ENCODE data around the gene SLBP.
A peak's percentile ranks its signal among the peaks of the same experiment; 100 is the strongest.

SLBP gene

DNA sequence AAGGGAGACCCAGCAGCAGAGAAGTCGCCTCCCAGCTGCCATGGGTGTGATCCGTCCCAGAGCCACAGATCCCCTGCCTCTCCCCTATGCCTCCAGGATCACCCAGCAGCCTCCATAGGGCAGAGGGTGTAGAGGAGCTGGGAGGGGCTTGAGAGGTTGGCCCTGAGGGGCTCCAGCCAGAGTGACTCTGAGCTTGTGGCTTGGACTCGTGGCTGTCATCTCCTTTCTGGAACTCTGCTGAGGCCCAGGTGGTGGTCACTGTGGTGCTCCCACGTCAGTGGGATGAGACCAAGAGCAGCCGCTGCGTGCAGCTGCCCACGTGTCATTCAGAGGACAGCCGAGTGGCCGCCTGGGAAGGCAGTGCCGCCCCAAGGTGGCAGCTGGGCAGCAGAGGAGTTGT is 13.4 kb upstream of the SLBP start:
- DNase-seq, result no peak

DNA sequence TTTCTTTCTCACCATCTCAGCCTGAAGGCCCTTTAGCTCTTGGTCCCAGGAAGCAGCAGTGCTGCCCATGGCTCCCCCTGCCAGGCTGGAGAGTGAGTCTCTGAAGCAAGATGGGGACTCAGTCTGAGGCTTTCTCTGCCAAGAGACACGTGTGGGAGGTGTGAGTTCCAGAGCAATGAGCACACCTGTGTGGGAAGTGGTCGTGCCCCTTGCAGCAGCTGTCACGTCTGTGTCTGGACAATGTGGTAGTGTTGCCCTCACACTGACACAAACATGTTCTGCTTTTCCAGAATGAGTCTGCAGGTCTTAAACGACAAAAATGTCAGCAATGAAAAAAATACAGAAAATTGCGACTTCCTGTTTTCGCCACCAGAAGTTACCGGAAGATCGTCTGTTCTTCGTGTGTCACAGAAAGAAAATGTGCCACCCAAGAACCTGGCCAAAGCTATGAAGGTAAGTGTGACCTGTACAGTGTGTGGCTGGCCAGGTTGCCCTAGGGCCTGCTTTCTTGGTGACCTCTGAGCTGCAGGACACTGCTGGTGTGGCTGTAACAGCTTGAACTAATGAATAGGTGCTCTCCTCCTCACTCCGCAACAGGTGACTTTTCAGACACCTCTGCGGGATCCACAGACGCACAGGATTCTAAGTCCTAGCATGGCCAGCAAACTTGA is 11.1 kb upstream of the SLBP start:
- no peak for DNase-seq

DNA sequence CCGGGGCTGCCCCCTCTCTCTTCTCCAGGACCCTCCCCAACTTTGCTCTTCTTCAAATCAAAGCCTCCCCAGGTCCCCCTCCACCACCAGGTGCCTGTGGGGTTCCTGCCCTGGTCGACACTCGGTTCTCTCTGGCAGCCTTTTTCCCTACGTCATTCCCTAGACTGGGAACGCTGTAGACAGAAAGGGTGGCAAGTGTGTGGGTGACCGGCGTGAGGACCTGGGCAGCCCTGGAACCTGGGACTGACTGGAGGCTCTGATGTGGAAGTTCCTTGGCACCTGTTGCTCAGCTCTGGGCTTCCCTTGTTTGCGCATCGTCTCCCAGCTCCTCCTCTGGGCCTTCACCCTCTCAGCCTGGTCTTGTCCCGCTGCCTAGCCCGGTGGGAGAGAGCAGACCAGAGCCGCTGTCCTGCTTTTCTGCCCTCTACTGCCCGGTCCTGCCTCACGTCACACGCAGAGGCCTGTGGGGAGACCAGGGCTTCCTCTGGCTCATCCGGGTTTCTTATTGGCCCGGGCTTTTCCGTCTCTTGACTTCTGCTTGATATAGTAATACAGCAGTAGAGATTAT is 10.5 kb upstream of the SLBP start:
- no peak for DNase-seq

DNA sequence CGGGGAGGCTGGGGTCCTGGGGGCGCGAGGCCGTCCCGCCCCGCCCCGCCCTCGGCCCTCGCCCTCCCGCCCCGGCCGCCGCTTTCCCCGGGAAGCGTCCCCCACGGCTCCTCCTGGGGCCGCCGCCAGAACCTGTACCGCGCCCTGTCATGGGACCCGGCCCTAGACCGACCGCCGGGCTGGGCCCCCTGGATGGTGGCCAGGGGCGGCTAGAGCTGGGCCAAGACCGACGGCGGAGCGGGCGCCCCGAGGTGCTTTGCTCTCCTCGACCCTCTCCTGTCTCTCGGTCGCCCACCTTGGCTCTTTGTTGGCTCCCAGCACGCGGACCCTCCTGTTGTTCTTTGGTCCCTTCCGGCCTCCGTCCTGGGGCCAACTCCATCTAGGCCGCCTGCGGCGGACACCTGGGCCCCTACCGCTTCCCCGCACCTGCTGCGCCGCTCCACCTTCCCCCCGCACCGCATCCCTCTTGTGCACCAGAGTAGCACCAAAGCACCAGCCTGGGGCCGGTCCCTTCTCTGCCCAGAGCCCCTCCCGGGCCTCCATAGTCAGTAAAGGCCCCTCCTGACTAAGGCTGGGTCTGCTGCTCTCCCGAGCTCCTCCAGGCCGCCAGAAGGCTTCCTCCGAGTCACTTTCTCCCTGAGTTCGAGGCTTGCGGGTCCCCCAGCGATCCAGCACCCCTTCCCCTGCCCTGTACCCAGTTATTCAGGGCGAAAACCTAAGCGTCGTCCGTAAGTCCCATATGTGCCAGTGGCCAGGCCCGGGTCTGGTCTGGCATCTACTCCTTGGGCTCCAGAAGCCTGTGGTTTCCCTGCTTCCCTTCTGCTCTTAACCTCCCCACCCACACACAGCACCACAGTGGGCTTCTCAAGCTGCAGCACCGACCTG is 9.8 kb upstream of the SLBP start:
- no peak for DNase-seq

DNA sequence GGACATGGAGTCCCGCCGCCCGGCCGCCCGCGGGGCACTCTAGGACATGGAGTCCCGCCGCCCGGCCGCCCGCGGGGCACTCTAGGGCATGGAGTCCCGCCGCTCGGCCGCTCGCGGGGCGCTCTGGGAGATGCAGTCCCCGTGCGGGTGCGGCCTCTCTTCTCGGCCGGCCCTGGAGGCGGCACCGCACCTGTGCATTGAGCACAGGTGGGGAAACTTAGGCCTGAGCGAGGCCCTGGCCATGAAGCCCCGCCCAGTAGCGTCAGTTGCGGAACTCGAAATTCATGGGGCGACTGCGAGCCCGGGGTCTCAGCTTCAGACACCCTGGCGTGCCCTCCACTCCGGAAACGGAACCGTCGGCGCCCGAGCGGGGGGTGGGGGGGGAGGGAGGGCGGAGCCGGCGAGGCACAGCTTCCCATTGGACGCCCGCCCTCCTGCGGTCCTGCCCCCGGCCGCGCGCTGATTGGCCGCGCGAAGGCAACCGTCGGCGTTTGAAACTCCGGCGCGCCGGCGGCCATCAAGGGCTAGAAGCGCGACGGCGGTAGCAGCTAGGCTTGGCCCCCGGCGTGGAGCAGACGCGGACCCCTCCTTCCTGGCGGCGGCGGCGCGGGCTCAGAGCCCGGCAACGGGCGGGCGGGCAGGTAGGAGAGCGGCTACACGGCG is 9.0 kb upstream of the SLBP start, which contains the start of the genes TACC3 and TMEM129:
Gene TACC3 (plus strand): TSS at position 519 of the 663 bp plus-strand sequence. CDS start 1,901 bp downstream, outside the sequence.
Gene TMEM129 (minus strand): TSS at position 321 of the 663 bp plus-strand sequence. CDS start 486 bp downstream, outside the sequence.
- peak; percentile 82 for DNase-seq

DNA sequence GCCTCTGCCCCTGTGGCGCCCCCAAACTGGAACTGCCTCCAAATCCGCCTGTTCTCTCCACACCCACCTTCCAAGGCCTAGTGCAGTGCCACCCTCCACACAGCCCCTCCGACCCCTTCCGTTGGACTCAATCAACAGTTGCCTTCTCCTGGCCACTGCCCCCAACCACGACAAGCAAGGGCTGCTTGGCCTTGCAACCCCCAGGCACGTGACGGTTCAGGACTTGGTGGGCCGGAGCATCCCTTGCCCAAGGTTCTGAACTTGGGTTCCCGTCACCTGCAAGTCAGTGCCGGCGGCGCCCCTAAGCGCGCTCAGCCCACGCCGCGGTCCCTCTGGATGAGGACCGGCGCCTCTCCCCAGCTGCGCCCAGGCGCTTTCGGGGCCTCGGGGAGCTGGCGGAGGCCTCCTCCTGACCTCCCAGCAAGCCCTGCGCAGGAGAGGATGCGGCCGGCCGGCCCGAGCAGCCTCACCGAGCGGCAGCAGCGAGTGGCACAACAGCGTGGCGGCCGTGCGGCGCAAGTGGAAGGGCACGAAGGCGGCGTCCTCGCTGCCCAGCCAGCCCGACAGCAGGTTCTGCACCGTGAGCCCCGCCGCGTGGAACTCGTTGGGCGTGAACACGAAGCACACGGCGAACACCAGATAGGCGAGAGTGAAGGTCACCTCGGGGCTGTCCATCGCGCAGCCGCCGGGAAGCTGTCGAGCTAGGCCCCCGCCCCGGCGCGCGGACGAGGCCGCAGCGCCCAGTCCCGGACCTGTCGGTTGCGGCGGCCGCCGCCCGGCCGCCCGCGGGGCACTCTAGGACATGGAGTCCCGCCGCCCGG is 8.3 kb upstream of the SLBP start:
- DNase-seq, result no peak

DNA sequence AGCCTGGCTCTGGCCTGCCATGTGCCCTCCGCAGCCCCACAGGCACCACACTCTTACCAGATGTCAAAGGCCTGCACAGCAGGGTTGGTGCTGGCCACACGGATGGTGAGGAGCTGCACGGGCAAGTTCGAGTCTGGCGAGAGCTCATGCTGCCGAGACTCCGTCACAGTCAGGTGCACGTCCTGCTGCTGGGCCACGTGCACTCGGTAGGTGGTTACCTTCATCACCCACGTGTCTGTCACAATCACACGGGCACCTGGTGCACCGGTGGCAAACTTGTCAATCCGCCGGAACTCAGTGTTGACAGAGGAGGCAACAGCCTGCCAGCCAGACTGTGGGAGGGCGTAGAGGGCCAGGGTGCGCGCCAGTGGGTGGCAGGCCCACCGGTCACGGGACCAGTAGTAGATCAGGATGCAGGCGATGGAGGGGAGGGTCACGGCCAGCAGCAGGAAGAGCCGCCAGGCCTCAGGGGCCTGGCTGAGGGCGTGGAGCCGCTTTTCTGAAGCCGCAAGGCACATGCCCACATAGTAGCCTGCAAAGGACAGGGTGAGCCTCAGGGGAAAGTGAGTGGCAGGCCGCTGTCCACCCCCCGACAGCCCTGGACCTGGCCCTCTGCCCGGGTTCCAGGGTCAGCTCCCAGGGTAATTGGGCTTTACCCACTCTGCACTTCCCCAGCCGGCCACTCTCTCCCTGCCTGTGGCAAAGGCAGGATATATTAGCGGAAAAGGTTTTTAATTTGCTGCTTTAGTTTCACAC is 6.2 kb upstream of the SLBP start:
- no peak for DNase-seq

DNA sequence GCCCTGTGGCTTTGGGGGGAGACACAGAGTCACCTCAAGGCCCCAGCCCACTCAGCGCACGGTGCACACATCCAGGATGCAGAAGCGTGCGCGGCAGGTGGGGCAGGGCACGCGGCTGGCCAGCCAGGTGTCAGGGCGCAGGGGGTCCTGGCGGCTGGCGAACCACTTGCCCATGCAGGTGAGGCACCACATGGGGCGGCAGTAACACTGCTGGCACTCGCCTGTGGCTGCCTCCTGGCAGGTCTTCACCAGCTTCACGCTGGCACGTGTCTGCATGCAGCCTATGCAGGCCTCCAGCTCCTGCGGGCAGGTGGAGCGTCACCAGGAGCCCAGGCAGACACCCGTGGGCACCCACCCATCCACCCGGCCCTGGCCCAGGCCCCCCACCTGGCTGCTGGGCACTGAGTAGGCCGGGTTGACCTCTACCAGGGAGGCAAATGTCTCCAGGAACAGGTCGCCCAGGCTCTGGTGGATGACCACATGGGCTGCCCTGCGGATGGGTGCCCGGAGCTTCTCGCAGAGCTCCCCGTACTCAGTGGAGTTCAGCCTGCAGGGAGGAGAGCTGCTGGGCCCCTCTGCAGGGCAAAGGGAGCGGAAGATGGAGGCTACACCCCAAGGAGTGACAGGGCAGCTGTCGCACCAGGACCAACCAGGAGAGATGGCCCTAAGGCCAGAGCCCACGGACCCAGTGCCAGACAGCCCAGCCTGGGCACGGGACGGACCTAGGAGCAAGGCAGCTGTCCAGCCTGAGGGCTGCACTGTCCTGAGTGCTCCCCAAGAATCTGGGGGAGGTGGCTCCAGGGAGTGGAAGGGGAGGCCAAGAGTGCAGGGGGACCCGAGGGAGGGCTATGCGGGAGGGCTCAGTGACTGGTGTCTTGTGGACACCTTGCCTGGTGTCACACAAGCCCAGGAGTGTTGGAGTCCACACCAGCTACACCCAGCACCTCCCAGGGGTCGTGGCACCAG is 5.3 kb upstream of the SLBP start:
- peak; percentile 52 for DNase-seq

DNA sequence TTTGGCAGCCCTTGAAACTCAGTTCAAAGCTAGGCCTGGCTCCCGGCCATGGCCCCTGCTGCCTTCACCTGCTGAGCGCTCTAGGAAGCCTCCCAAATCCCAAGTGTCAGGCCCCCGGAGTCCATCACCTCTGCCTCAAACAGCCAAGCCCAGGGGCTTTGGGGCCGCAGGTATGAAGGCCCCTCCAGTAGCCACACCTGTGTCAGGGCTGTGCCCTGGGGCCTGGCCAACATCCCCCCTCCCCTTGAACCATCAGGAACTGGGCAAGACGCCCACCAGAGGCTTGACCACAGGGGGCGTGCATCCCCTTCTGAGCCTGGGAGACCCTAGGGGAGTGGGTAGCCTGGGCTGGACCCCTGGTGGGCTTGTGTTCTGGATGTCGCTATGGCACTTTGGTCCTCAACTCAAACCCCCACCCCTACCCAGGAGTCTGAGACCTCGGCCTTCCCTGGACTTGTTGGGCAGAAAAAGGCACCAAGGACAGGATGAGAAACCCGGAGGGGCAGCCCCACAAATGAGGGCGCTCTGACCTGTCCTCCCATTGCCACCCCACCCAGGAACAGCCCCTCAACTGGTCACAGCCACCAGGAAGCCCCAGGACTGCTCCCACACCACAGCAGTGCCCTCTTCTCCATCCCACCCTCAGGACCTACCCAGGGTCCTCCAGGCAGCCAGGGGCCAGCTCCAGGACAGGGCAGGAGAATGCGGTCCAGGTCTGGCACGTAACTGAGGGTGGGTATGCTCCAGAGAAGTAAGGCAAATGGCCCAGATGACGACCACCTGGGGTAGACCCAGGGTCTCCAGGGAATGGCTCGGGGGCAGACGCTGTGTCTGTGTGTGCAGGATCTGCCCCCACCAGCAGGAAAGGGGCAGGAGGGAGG is 4.2 kb upstream of the SLBP start:
- no peak for DNase-seq

DNA sequence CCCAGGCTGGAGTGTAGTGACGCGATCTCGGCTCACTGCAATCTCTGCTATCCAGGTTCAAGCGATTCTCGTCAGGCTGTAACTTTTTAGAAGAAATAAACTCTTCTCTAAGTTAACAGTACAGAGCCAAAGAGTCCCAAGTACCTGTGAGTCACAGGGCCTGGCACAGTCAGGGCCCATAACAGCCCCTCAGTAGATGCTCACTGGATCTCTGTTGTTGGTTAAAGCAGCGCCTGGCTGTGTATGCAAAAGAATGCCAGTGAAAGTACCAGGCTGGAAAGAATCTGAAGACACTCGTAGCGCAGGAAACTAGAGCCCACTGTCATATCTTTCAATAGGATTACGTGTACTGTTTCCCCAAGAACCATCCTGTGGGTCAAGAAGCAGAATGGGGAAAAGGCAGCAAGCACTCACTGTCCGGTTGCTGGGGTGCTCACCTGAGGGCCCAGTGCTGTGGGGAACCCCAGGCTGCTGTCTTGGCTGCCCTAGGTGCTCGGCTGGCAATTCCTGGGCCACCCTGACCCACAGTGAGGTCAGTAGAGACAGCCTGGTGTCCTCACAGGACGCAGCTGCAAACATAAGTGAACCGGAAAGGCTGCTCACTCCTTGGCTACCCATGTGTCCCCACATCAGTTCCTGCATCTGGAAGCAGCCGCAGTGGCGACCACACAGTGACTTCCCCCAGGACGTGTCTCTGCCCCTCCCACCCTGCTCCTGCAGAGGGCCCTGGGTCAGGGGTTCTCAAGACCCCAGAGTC is 3.1 kb upstream of the SLBP start:
- no peak for DNase-seq

DNA sequence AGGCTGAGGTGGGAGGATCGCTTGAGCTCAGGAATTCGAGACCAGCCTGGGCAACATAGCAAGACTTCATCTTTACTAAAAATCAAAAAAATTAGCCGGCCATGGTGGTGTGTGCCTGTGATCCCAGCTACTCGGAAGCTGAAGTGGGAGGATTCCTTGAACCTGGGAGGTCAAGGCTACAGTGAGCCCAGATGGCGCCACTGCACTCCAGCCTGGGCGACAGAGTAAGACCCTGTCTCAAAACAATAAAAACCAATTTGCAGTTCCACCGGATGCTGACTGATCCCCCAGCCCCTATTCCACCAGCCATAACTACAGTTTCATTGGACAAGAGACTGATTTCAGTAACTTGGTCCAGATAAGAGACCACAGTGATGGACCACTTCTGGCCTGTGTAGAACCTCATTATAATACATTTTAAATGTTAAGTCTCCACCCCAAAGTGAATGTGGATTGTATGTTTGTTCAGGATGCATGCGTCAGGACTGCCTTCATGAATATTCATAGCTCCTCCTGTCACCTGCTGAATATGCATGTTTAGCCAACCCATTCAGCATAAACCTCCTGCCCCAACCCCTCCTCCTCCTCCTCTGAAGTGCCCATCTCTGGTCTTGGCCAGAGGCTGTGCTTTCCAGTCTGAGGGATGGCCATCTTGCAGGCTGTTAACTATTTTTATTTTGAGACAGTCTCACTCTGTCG is 2.3 kb upstream of the SLBP start:
- no peak for DNase-seq

DNA sequence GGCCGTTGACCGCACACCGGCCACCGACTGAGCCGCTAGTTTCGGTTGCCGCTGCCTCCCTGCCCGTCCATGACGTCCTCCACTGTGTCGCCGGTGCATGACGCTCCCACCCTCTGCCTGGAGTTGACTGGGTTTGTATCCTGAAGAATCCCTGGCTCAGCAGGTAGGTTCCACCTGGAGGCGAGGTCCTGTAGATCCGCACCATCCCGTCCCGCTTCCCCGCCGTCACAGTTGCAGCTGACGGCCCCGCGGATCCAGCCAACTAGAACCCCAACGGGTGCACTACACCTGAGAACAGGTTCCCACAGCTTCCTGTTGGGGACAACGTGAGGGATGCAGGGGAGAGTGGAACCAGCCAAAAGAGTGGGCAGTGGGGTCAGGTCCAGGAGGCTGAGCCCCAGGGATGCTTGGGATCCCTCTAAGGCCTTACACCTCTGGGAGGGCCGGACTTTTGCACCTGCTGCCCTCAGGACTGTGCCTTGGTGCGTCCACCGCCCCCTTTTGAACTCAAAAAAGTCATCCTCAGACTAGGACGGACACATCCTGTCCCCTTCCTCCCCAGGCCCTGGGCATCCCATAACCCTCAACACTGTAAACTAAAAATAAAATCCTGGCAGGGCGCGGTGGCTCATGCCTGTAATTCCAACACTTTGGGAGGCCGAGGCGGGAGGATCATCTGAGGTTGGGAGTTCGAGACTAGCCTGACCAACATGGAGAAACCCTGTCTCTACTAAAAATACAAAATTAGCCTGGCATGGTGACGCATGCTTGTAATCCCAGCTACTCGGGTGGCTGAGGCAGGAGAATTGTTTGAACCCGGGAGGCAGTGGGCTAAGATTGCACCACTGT is 1.1 kb upstream of the SLBP start:
- DNase-seq, result no peak

DNA sequence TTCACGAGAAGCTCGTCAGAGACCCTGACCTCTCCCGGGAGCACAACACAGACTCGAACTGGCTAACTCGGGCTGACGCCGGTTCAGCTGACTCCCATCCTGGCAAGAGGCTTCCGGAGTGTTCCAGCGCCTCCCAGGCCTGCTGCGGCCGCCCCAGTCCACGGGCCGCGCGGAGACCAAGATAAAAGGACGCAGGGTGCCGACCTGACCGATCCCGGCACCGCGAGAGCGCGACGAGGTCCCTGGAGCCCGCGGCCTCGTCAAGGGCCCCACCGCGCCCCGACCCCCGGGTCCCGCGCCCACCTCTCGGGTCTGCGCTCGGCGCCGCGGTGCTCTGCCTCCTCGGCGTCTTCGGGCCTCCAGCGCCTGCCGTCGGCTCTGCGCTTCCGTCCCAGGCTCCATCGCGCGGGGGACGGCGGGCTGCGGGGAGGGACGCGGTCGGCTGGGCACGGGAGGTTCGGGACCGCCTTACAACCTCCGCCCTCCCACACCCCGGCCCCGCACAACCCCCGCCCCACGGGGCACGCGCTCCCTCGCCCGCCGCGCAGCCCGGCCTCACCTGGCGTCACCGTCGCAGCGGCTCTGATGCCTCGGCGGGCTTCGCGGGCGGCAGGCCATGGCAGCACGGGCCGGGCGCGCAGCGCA is 426 bp downstream of the SLBP start:
- no peak for DNase-seq

DNA sequence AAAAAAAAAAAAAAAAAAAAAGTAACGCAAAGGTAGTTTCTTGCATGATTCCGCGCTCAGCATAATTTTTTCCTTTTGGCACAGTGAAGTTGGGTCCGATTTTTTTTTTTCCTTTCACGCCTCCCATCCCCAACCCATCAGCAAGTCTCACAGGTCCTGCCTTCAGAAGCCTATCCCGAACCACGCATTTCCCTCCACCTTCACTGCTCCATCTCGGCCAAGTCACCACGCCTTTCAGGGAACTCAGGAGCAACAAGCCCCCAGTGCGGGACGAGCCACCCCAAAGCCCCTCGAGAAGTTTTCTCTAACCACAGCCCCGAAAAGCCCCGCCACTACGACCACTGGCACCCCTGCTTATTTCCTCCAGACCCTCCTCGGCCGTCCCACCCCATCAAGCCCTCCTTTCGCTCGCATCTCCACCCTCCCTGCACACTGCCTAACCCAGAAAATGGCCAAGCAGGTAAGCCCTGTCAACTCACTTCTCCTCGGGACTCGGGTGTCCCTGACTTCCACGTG is 1.0 kb downstream of the SLBP start:
- DNase-seq, result no peak

DNA sequence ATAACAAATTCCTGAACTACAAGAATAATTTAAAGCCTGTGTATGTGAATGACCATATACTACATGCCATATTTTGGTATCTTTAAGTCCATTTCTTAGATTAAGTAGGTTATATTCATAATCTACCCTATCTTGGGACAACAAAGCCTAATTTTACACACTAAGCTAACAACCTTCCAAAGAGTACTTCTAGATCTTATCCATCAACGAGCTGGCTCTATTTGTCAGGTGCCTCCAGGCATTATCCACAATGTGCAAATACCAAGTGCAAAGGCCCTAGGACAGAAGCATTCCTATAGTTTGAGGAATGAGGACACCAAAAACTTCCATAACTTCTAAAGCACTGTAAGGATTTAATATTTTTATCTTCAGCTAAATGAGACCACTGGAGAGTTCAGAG is 3.5 kb downstream of the SLBP start:
- DNase-seq, result no peak

DNA sequence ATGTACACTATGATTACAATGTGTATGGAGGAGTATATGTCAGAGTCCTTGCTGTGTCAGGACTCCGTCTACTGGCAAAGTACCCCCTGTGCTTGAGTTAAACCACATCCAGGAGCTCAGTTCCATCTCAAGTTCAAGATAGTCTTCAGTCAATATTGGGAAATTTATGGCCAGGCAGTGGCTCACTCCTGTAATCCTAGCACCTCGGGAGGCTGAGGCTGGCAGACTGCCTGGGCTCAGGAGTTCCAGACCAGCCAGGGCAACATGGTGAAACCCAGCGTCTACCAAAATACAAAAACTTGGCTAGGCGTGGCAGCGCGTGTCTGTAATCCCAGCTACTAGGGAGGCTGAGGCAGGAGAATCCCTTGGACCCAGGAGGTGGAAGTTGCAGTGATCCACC is 5.8 kb downstream of the SLBP start:
- no peak for DNase-seq

Data from NCI-H2081 treated with DMSO at 0.1 percent for 48 hours (cell line).